HEK293T (cell line): ENCODE results near the gene LRRC8E.

Experiments
- ELF4 ChIP-seq: fragments of 450-650 bp; IDR thresholded peaks from 2 replicates; pipeline ENCODE4 v1.6.1; 2017; ENCODE audit warnings: antibody characterized with exemption
- FOXA1 ChIP-seq: fragments of 450-650 bp; IDR thresholded peaks from 2 replicates; pipeline ENCODE4 v1.6.1; 2016; ENCODE audit warnings: mild to moderate bottlenecking
- PKNOX1 ChIP-seq: fragments of 450-650 bp; IDR thresholded peaks from 2 replicates; pipeline ENCODE4 v1.6.1; 2016
- SP1 ChIP-seq: fragments of 450-650 bp; IDR thresholded peaks from 2 replicates; pipeline ENCODE4 v1.6.1; 2017

- TF ChIP-seq ELF4, result no peak
- TF ChIP-seq SP1, result no peak
- no peak for TF ChIP-seq FOXA1
- TF ChIP-seq PKNOX1, result no peak
Observed at GRCh38 chr19:7908078-7908699, 19.9 kb downstream of the LRRC8E start.
